GM19468 (cell line): Measurements from ENCODE around the gene TACC2.

Experiments used
- ATAC-seq: cut with Tn5 transposase; IDR thresholded peaks from one replicate; pipeline ENCODE4 v1.9.1; 2021; ENCODE audit warnings: mild to moderate bottlenecking, moderate library complexity, moderate number of reproducible peaks; ENCODE audit not compliant: unreplicated experiment; ENCODE audit errors: extremely low read depth

TACC2 gene

GRCh38 chr10:122204691-122205489 is 215.9 kb downstream of the TACC2 start:
- no peak for ATAC-seq

DNA sequence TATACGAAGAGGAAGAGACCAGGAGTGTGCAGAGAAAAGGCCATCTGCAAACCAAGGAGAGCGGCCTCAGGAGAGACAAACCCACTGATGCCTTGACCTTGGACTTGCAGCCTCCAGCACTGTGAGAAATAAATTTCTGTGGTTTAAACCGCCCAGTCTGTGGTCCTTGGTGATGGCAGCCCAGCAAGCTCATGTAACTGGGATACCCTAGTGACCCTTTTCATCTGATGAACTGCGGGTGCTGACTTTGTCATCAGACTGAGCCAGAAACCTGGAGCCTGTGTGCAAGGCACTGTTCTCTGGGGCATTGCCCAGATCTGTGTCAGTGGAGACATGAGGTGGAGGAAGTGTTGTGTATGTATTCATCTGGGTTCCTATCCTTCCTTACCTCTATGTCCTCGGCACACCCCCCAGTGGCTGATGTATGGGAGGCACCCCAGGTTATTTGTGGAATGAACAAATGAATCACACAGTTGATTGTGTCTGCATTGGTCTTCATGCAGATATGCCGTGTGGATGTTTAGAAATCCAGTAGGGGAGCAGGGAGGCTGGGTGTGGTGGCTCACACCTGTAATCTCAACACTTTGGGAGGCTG is 217.6 kb downstream of the TACC2 start:
- ATAC-seq: no peak

GRCh38 chr10:122207163-122207562 is 218.2 kb downstream of the TACC2 start:
- ATAC-seq: no peak

DNA sequence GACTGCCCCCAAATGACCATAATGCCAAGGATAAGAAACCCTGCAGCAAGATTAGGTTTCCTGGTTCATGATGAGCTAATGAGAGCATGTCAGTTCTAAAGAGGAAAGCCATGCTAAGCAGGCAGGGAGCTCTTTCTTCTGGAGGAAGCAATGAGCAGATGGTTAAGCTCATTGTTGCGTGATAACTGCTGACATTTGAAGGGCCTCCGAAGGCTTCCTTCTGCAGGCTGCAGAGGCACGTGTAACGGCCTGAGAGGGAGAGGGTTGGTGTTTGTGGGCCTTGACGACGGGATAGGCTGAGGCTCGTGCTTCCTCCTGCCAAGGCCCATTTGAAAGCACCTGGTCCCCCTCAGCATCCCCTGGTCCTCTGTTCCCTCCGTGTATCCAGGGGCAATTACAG is 218.6 kb downstream of the TACC2 start:
- ATAC-seq: no peak

DNA sequence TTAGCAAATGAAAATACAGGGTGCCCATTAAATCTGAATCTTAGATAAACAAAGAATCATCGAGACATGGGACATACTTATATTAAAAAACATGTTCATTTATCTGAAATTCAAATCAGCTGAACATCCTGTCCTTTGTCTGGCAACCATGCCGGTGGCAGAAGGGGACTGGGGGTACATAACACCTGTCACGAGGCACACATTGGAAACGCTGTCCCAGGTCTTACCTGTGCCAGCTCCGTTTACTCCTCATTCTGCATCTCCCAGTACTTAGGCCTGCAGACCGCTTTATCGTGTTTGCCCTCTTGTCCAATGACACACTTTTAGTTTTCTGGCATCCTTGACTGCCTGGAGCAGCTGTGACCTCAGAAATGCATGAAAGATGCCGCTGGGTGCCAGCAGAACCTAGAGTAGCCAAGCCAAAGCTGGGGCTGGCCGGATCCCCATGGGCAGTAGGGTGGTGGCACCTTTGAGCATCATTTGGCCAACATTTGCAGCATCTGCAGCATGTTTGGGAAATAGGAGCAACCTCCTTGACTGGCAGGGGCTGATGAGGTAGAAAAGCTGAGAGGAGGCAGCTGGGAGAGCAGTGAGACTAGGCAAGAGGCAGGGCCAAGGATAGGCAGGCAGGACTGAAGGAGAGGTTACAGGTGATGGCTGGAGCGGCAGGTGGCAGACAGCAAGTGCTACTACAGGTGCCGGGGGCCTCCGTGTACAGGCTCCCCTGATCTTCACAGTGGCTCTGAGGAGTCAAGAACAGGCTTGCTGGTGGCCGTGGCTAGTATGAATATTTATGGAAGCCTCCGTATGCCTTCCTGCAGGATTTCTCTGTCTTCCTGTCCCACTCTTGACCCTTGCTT is 219.8 kb downstream of the TACC2 start:
- no peak for ATAC-seq

- no peak for ATAC-seq
Measured at GRCh38 chr10:122210481-122211265, 221.7 kb downstream of the TACC2 start.

GRCh38 chr10:122213364-122213763 is 224.4 kb downstream of the TACC2 start:
- no peak for ATAC-seq

DNA sequence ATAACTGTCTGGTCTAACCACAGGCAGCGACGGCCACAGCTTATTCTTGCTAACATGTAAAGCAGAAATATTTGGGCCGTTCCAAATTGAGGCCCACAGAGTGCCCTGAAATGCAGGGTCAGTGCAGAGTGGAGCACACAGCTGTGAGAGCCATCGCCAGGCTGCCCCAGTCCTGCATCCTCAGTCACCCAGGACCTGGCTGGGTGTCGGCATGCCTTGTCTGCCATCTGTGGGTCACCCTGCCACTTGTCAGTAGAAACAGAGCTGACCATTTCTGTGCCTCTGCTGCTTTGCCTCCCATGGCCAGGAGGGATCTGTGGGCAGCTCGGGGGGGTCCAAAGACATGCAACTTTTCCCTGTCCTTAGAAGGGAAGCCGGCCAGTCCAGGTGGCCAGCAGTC is 224.8 kb downstream of the TACC2 start:
- ATAC-seq: no peak

- ATAC-seq: no peak
Measured at GRCh38 chr10:122216047-122216446, 227.1 kb downstream of the TACC2 start.

GRCh38 chr10:122219340-122219739 is 230.4 kb downstream of the TACC2 start:
- no peak for ATAC-seq

GRCh38 chr10:122220736-122221135 is 231.8 kb downstream of the TACC2 start:
- no peak for ATAC-seq

- ATAC-seq: no peak
Measured at GRCh38 chr10:122221958-122222357, 233.0 kb downstream of the TACC2 start.

DNA sequence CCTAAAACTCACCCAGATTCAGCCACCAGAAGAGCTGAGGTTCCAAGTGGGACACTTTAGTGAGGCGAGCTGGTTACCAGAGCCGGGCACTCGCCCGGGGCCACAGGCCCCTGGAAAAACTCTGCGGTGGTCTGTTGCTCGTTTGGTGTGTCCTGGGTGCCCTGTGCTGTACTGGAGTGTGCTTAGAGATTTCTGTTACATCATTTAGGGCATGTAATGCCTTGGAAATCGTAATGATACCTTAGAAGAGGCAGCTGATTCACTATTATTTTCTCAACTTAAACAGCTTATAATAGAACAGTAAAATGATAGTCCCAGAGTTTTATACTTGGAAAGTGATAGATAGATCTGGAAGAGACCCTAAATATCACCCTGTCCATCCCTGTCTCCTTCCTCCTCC is 233.7 kb downstream of the TACC2 start:
- no peak for ATAC-seq

GRCh38 chr10:122224159-122224558 is 235.2 kb downstream of the TACC2 start:
- ATAC-seq: no peak

DNA sequence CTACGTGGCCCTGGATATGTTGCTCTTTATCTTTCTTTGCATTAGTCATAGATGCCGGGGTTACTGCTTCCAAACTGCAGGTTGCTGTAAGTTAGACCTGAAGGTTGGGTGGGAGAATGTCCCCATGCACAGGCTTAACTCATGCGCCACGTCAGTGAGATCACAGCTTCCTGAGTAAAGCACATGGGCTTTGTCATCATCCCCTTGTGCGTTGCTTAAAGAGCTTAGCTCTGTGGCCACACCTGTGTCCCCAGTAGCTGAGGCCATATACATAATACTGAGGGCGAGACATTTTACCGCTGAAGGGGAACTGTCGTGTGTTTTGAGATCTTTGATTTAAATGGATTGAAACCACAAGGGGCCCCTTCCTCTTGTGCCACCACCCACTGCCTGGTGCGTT is 236.4 kb downstream of the TACC2 start:
- ATAC-seq: no peak

GRCh38 chr10:122227754-122228153 is 238.8 kb downstream of the TACC2 start:
- ATAC-seq: no peak

- no peak for ATAC-seq
Measured at GRCh38 chr10:122229666-122230065, 240.7 kb downstream of the TACC2 start.

DNA sequence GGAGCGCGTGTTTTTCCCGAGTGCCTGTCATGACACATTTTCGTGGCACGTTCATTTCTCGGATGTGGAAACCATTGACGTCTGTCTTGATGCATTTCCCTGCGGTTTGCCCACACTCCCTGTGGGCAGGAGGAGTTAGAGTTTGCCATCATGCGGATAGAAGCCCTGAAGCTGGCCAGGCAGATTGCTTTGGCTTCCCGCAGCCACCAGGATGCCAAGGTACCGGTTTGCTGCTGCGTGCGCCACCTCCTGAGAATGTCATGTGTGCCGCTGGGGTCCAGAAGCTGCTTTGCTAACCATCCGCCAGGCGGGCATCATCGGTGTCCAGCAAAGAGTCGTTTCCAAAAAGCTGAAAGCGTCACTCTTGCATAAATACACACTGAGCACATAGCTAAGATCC is 241.3 kb downstream of the TACC2 start:
- ATAC-seq: no peak

GRCh38 chr10:122232769-122233168 is 243.8 kb downstream of the TACC2 start:
- ATAC-seq: no peak

GRCh38 chr10:122233857-122234348 is 244.9 kb downstream of the TACC2 start:
- no peak for ATAC-seq
